Measurements from ENCODE around the gene MXRA8. TPM values are rescaled to one million over a fixed set of nuclear protein-coding genes. Genes with fewer than 3 reads are reported as not detected.

Gene MXRA8
- total and polyA plus RNA-seq, 9 of the 15 experiments (the other 6 are each of a cell fraction or from before 2014, with no cell fraction given), result 0.66 to 11.3 (median 6.3) TPM

DNA sequence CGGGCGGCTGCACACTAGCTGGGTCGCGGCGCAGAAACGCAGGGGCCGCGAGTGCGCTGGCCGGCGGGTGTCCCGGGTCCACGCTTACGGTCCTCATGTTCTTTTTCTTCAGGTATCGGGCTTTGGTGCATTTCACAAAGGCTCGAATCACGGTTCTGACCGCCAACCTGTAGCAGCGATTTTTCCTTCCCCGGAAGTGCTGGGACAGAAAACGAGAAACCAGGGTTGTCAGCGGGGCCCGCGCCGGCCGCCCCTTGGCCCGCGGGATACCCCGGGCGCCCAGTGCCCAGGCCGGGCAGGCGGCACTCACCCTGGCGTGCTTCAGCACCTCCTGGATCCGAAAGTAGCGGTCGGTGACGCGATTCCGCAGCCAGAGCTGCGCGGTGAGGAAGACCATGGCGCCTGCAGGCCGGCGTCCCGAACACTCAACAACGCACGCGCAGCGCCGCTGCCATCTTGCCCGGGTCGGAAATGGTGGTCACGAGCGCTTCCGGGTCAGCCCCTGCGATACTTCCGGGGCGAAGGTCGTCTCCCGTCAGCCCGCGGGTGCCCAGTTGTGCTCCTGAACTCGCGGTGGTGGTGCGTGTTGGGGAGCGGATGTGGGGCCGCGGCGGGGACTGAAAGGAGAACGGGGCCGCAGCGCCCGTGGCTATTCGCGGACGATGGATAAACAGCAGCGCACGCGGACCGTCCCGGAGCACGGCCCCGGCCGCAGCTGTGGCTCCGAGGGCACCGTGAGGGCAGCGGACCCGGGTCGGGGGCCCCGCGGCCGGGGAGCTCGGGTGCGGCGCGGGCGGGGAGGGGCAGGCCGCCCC is 48.7 kb upstream of the MXRA8 start, which contains the start of gene MRPL20 (continued):
- TF ChIP-seq, protein P1, sequence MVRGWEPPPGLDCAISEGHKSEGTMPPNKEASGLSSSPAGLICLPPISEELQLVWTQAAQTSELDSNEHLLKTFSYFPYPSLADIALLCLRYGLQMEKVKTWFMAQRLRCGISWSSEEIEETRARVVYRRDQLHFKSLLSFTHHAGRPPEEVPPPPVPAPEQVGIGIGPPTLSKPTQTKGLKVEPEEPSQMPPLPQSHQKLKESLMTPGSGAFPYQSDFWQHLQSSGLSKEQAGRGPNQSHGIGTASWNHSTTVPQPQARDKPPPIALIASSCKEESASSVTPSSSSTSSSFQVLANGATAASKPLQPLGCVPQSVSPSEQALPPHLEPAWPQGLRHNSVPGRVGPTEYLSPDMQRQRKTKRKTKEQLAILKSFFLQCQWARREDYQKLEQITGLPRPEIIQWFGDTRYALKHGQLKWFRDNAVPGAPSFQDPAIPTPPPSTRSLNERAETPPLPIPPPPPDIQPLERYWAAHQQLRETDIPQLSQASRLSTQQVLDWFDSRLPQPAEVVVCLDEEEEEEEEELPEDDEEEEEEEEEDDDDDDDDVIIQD (CRISPR knock-in tag; IDR thresholded peaks at IDR 0.05), result 0 out of 2 replicates have a peak, but pooled peaks have one; percentile 12
- TF ChIP-seq TEAD1 (CRISPR knock-in tag; IDR thresholded peaks at IDR 0.05) (peak; percentile 61 to 79; a peak in 1 of 4 replicates), ZNF143 (CRISPR knock-in tag; IDR thresholded peaks at IDR 0.05) (peak; percentile 85), HDAC6 (IDR thresholded peaks at IDR 0.05; ENCODE audit: low read depth, low read length) (no peak), FUS (optimal IDR thresholded peaks at IDR 0.05; ENCODE audit: low read depth, low read length) (peak; percentile 81), JUN (IDR thresholded peaks at IDR 0.05; ENCODE audit: borderline replicate concordance, low read depth, low read length) (peak; percentile 63; the same call in 1 of the 2 replicates), JUN (CRISPR knock-in tag; IDR thresholded peaks at IDR 0.05; ENCODE audit: borderline replicate concordance) (peak; percentile 91; the same call in 1 of the 2 replicates), MAFK (IDR thresholded peaks at IDR 0.05; ENCODE audit: low read length) (no peak), FOXA3 (CRISPR knock-in tag; conservative IDR thresholded peaks at IDR 0.05 in 1 of 2, IDR thresholded peaks at IDR 0.05 in 1 of 2) (0 out of 4 replicates have a peak, but pooled peaks of 1 of the 2 experiments have one; percentile 12), ZNF324 (CRISPR knock-in tag; IDR thresholded peaks at IDR 0.05) (0 out of 2 replicates have a peak, but pooled peaks have one; percentile 22), ZNF57 (CRISPR knock-in tag; IDR thresholded peaks at IDR 0.05) (0 out of 2 replicates have a peak, but pooled peaks have one; percentile 69), NR1H2 (CRISPR knock-in tag; IDR thresholded peaks at IDR 0.05) (no peak; the same call in 1 of the 2 replicates), DDX20 (tag; IDR thresholded peaks at IDR 0.05; ENCODE audit: low read depth) (no peak), SIRT6 (IDR thresholded peaks at IDR 0.05; ENCODE audit: low read depth, low read length) (no peak), SMARCC2 (IDR thresholded peaks at IDR 0.05; ENCODE audit: low read depth) (no peak)
- TF ChIP-seq, protein P2, sequence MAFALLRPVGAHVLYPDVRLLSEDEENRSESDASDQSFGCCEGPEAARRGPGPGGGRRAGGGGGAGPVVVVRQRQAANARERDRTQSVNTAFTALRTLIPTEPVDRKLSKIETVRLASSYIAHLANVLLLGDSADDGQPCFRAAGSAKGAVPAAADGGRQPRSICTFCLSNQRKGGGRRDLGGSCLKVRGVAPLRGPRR (CRISPR knock-in tag; IDR thresholded peaks at IDR 0.05), result no peak
- TF ChIP-seq, protein P3, sequence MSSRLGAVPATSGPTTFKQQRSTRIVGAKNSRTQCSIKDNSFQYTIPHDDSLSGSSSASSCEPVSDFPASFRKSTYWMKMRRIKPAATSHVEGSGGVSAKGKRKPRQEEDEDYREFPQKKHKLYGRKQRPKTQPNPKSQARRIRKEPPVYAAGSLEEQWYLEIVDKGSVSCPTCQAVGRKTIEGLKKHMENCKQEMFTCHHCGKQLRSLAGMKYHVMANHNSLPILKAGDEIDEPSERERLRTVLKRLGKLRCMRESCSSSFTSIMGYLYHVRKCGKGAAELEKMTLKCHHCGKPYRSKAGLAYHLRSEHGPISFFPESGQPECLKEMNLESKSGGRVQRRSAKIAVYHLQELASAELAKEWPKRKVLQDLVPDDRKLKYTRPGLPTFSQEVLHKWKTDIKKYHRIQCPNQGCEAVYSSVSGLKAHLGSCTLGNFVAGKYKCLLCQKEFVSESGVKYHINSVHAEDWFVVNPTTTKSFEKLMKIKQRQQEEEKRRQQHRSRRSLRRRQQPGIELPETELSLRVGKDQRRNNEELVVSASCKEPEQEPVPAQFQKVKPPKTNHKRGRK (tag; IDR thresholded peaks at IDR 0.05), result no peak
- TF ChIP-seq, protein P4, sequence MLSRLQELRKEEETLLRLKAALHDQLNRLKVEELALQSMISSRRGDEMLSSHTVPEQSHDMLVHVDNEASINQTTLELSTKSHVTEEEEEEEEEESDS (CRISPR knock-in tag; IDR thresholded peaks at IDR 0.05), result no peak
- TF ChIP-seq, protein P5, sequence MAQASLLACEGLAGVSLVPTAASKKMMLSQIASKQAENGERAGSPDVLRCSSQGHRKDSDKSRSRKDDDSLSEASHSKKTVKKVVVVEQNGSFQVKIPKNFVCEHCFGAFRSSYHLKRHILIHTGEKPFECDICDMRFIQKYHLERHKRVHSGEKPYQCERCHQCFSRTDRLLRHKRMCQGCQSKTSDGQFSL (CRISPR knock-in tag; IDR thresholded peaks at IDR 0.05), result peak; percentile 16; the same call in 1 of the 2 replicates
- TF ChIP-seq, protein P5 (tag; IDR thresholded peaks at IDR 0.05), result no peak
